ENCODE results near the gene ZBTB12.

DNA sequence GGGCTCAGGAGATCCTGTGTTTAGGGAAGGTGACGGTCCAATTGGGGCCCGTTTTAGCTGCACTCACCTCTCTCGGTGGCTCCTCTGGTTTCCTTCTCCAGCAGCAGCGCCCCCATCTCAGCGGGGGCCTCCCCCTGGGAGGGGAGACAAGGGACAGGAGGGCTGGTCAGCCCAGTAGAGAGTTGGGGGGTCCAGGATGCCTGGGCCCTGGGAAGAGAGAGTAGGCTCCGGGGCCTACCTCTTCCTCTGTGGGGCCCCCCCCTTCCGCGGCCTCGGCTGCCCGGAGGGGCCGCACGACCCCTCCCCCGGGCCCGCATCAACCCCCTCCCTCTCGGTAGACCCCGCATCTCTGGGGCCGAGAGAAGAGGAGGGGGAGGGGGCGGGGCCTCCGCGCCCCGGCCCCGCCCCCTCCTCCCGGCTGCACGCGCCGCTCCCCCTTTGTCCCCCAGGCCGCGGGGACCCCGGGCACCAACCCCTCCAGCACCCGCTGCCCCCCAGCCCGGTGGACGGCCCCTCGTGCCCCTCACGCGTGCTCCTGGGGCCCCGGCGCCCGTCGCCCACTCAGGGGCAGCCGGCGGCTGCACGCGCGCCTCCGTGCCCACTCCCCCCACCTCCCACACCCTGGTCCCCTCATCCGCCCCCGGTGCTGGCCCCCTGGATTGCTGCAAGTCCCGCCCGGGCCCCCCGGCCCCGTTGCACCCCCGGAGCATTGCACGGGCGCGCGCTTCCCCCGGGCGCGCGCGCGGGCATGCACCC lies 4.9 kb downstream of the ZBTB12 start:
- TF ChIP-seq ZNF140 (tag by site-specific recombination; IDR thresholded peaks at IDR 0.05) (no peak), ZBTB20 (tag by site-specific recombination; IDR thresholded peaks at IDR 0.05) (no peak), ZNF239 (tag by site-specific recombination; IDR thresholded peaks at IDR 0.05) (no peak), SP2 (tag by site-specific recombination; IDR thresholded peaks at IDR 0.05) (no peak; the same call in 1 of the 2 replicates), ZNF423 (tag by site-specific recombination; IDR thresholded peaks at IDR 0.05) (no peak), ZBTB44 (tag by site-specific recombination; IDR thresholded peaks at IDR 0.05) (no peak), ZBTB1 (tag by site-specific recombination; IDR thresholded peaks at IDR 0.05) (no peak), YY2 (tag by site-specific recombination; IDR thresholded peaks at IDR 0.05) (no peak), ZFP69B (tag by site-specific recombination; IDR thresholded peaks at IDR 0.05) (no peak), REPIN1 (tag by site-specific recombination; IDR thresholded peaks at IDR 0.05; ENCODE audit: low read depth) (no peak), RBAK (tag by site-specific recombination; IDR thresholded peaks at IDR 0.05) (no peak), ZNF146 (tag by site-specific recombination; IDR thresholded peaks at IDR 0.05) (no peak)
- TF ChIP-seq, protein P1, sequence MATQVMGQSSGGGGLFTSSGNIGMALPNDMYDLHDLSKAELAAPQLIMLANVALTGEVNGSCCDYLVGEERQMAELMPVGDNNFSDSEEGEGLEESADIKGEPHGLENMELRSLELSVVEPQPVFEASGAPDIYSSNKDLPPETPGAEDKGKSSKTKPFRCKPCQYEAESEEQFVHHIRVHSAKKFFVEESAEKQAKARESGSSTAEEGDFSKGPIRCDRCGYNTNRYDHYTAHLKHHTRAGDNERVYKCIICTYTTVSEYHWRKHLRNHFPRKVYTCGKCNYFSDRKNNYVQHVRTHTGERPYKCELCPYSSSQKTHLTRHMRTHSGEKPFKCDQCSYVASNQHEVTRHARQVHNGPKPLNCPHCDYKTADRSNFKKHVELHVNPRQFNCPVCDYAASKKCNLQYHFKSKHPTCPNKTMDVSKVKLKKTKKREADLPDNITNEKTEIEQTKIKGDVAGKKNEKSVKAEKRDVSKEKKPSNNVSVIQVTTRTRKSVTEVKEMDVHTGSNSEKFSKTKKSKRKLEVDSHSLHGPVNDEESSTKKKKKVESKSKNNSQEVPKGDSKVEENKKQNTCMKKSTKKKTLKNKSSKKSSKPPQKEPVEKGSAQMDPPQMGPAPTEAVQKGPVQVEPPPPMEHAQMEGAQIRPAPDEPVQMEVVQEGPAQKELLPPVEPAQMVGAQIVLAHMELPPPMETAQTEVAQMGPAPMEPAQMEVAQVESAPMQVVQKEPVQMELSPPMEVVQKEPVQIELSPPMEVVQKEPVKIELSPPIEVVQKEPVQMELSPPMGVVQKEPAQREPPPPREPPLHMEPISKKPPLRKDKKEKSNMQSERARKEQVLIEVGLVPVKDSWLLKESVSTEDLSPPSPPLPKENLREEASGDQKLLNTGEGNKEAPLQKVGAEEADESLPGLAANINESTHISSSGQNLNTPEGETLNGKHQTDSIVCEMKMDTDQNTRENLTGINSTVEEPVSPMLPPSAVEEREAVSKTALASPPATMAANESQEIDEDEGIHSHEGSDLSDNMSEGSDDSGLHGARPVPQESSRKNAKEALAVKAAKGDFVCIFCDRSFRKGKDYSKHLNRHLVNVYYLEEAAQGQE (tag by site-specific recombination; IDR thresholded peaks at IDR 0.05) = no peak
- TF ChIP-seq, protein P2, sequence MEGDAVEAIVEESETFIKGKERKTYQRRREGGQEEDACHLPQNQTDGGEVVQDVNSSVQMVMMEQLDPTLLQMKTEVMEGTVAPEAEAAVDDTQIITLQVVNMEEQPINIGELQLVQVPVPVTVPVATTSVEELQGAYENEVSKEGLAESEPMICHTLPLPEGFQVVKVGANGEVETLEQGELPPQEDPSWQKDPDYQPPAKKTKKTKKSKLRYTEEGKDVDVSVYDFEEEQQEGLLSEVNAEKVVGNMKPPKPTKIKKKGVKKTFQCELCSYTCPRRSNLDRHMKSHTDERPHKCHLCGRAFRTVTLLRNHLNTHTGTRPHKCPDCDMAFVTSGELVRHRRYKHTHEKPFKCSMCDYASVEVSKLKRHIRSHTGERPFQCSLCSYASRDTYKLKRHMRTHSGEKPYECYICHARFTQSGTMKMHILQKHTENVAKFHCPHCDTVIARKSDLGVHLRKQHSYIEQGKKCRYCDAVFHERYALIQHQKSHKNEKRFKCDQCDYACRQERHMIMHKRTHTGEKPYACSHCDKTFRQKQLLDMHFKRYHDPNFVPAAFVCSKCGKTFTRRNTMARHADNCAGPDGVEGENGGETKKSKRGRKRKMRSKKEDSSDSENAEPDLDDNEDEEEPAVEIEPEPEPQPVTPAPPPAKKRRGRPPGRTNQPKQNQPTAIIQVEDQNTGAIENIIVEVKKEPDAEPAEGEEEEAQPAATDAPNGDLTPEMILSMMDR (tag by site-specific recombination; IDR thresholded peaks at IDR 0.05) = no peak
